OCI-LY3 (cell line): ENCODE measurements around the gene GFI1B.

ENCODE experiments used
- CTCF ChIP-seq: fragments of 200-600, 300-600 bp; sonication (generic); IDR thresholded peaks from 2 replicates; pipeline ENCODE4 v1.5.1; 2014; ENCODE audit warnings: antibody characterized with exemption, low read length, low read depth
- EZH2phosphoT487 ChIP-seq: fragments of 200-600 bp; shearing (Covaris generic); IDR thresholded peaks from 2 replicates; pipeline ENCODE4 v1.6.1; 2018; ENCODE audit warnings: antibody characterized with exemption, mixed run types, low read depth

- TF ChIP-seq CTCF (no peak), EZH2phosphoT487 (no peak)
These were observed 34.7 kb upstream of the GFI1B start for GRCh38 chr9:132943651-132944293.
